Ishikawa (cell line): ENCODE data around the gene YJEFN3.

Source experiments
- CEBPB ChIP-seq: IDR thresholded peaks from 2 replicates; pipeline ENCODE4 v1.6.1; 2012
- FOXM1 ChIP-seq: IDR thresholded peaks from 2 replicates; pipeline ENCODE4 v1.6.1; 2012; ENCODE audit warnings: low read depth, borderline replicate concordance
- NFIC ChIP-seq: IDR thresholded peaks from 2 replicates; pipeline ENCODE4 v1.6.1; 2012
- RAD21 ChIP-seq: IDR thresholded peaks from 2 replicates; pipeline ENCODE4 v1.6.1; 2012; ENCODE audit warnings: low read depth
- TEAD4 ChIP-seq: IDR thresholded peaks from 2 replicates; pipeline ENCODE4 v1.6.1; 2012
- YY1 ChIP-seq: IDR thresholded peaks from 2 replicates; pipeline ENCODE4 v1.6.1; 2012; ENCODE audit warnings: low read depth
- TF ChIP-seq, protein P1 (sequence below): IDR thresholded peaks from 2 replicates; pipeline ENCODE4 v1.6.1; 2012

GRCh38 chr19:19580418-19580817 is 51.7 kb downstream of the YJEFN3 start:
- TF ChIP-seq RAD21 (no peak), CEBPB (no peak), NFIC (no peak), TEAD4 (no peak), YY1 (no peak), FOXM1 (no peak)
- TF ChIP-seq, protein P1, sequence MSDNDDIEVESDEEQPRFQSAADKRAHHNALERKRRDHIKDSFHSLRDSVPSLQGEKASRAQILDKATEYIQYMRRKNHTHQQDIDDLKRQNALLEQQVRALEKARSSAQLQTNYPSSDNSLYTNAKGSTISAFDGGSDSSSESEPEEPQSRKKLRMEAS, result no peak
